Liver (tissue), 9 donors: ENCODE results near the gene THAP4. TPM values are rescaled to one million over a fixed set of nuclear protein-coding genes. Genes with fewer than 3 reads are reported as not detected.

Experiments
- DNase-seq: peaks from one replicate; pipeline ENCODE4 v3.0.0-alpha.2; 2017; ENCODE audit warnings: low spot score
- H3K27ac ChIP-seq, 2 donors: one replicate each; pipeline ENCODE4 v1.7.0; 2013; ENCODE audit warnings: inconsistent platforms in 2 of 2, low read length in 2 of 2, control low read depth in 1 of 2, low read depth in 1 of 2, mild to moderate bottlenecking in 1 of 2
- H3K27me3 ChIP-seq, 4 donors: one replicate each; pipeline versions ENCODE4 v1.6.1 to v1.7.0; 2013; ENCODE audit warnings: low read length in 3 of 4, inconsistent platforms in 1 of 4, mild to moderate bottlenecking in 1 of 4, moderate library complexity in 1 of 4; ENCODE audit not compliant: control insufficient read depth in 4 of 4, insufficient read depth in 4 of 4
- H3K36me3 ChIP-seq, 4 donors: one replicate each; pipeline versions ENCODE4 v1.6.1 to v1.7.0; 2013; ENCODE audit warnings: low read length in 3 of 4, mild to moderate bottlenecking in 3 of 4, low read depth in 1 of 4, moderate library complexity in 1 of 4; ENCODE audit not compliant: control insufficient read depth in 4 of 4, insufficient read depth in 3 of 4
- H3K4me1 ChIP-seq, 4 donors: one replicate each; pipeline versions ENCODE4 v1.6.1 to v1.7.0; 2013; ENCODE audit warnings: low read length in 3 of 4, mild to moderate bottlenecking in 3 of 4, moderate library complexity in 1 of 4; ENCODE audit not compliant: control insufficient read depth in 4 of 4, insufficient read depth in 4 of 4
- H3K4me3 ChIP-seq, 3 donors: one replicate each; pipeline versions ENCODE4 v1.6.1 to v1.7.0; 2013; ENCODE audit warnings: low read length in 3 of 3, control low read depth in 1 of 3, low read depth in 1 of 3, mild to moderate bottlenecking in 1 of 3
- H3K9ac ChIP-seq, 2 donors: one replicate each; pipeline ENCODE4 v1.7.0; 2013; ENCODE audit warnings: low read length in 2 of 2, mild to moderate bottlenecking in 2 of 2, moderate library complexity in 2 of 2, control low read depth in 1 of 2, low read depth in 1 of 2
- H3K9me3 ChIP-seq, 4 donors: one replicate each; pipeline versions ENCODE4 v1.6.1 to v1.7.0; 2013; ENCODE audit warnings: low read length in 3 of 4; ENCODE audit not compliant: control insufficient read depth in 4 of 4
- CTCF ChIP-seq: fragments of 150-350 bp; IDR thresholded peaks from 2 replicates; pipeline ENCODE4 v1.5.1; 2017; ENCODE audit warnings: improper control_type of control experiment, low read depth, low read length; ENCODE audit not compliant: missing input control
- EGR1 ChIP-seq, 2 donors: IDR thresholded peaks; 2 replicates each; pipeline ENCODE4 v1.6.1; 2016 to 2018; ENCODE audit warnings: antibody characterized with exemption in 2 of 2, low read depth in 2 of 2
- FOXA1 ChIP-seq: IDR thresholded peaks from 2 replicates; pipeline ENCODE4 v1.6.1; 2016; ENCODE audit warnings: antibody characterized with exemption
- FOXA2 ChIP-seq: IDR thresholded peaks from 2 replicates; pipeline ENCODE4 v1.6.1; 2016; ENCODE audit warnings: antibody characterized with exemption
- GABPA ChIP-seq, 2 donors: IDR thresholded peaks in 1 of 2; conservative IDR thresholded peaks in 1 of 2; 2 replicates each; pipeline ENCODE4 v1.6.1; 2016; ENCODE audit warnings: antibody characterized with exemption in 2 of 2, mild to moderate bottlenecking in 1 of 2, moderate library complexity in 1 of 2
- HNF4A ChIP-seq, 2 donors: conservative IDR thresholded peaks; 2 replicates each; pipeline ENCODE4 v1.6.1; 2016; ENCODE audit warnings: antibody characterized with exemption in 2 of 2, mild to moderate bottlenecking in 2 of 2
- HNF4G ChIP-seq: IDR thresholded peaks from 2 replicates; pipeline ENCODE4 v1.6.1; 2016; ENCODE audit warnings: antibody characterized with exemption
- JUND ChIP-seq, 2 donors: IDR thresholded peaks; 2 replicates each; pipeline ENCODE4 v1.6.1; 2016; ENCODE audit warnings: antibody characterized with exemption in 2 of 2
- NR2F2 ChIP-seq: IDR thresholded peaks from 2 replicates; pipeline ENCODE4 v1.6.1; 2016; ENCODE audit warnings: antibody characterized with exemption
- RAD21 ChIP-seq, 2 donors: IDR thresholded peaks; 2 replicates each; pipeline ENCODE4 v1.6.1; 2016; ENCODE audit warnings: antibody characterized with exemption in 2 of 2, mild to moderate bottlenecking in 2 of 2
- REST ChIP-seq: IDR thresholded peaks from 2 replicates; pipeline ENCODE4 v1.6.1; 2016; ENCODE audit warnings: antibody characterized with exemption, mild to moderate bottlenecking
- RXRA ChIP-seq, 2 donors: IDR thresholded peaks; 2 replicates each; pipeline ENCODE4 v1.6.1; 2017 to 2018; ENCODE audit warnings: antibody characterized with exemption in 2 of 2, mild to moderate bottlenecking in 1 of 2
- SP1 ChIP-seq: IDR thresholded peaks from 2 replicates; pipeline ENCODE4 v1.6.1; 2018; ENCODE audit warnings: antibody characterized with exemption, mild to moderate bottlenecking
- TAF1 ChIP-seq: conservative IDR thresholded peaks from 2 replicates; pipeline ENCODE4 v1.6.1; 2016; ENCODE audit warnings: antibody characterized with exemption, mild to moderate bottlenecking
- YY1 ChIP-seq: IDR thresholded peaks from 2 replicates; pipeline ENCODE4 v1.6.1; 2016; ENCODE audit warnings: antibody characterized with exemption, mild to moderate bottlenecking
- WGBS: extraction: QIAGEN DNeasy Blood & Tissue Kit; methylation state at CpG from one replicate; pipeline ENCODE4 v1.1.7; 2013; 5-methylcytosine and 5-hydroxymethylcytosine counted together
- polyA plus RNA-seq, 2 donors: library from polyadenylated mRNA; stranded (reverse) in 1 of 2; unstranded in 1 of 2; fragments of 200-250 nt in 1 of 2; fragments of >200 nt in 1 of 2; fragmentation: Nextera tagmentation in 1 of 2; extraction: Ambion mirVana in 1 of 2; gene quantifications; one replicate each; pipeline versions ENCODE4 v1.2.1 to v1.2.3, GENCODE V29; 2013 to 2015
- total RNA-seq, 2 donors: library from RNA; depleted of rRNA; stranded (reverse); fragments of >200 nt; gene quantifications; one replicate each; pipeline ENCODE4 v1.2.3, GENCODE V29; 2014
- TF ChIP-seq, protein P1 (sequence below): IDR thresholded peaks from 2 replicates; pipeline ENCODE4 v1.6.1; 2016; ENCODE audit warnings: antibody characterized with exemption
- TF ChIP-seq, protein P2 (sequence below): IDR thresholded peaks from 2 replicates; pipeline ENCODE4 v1.6.1; 2016; ENCODE audit warnings: antibody characterized with exemption
- TF ChIP-seq, protein P3 (sequence below): IDR thresholded peaks from 2 replicates; pipeline ENCODE4 v1.6.1; 2016; ENCODE audit warnings: antibody characterized with exemption
- donor health status: healthy.
- donor health status: healthy.
- donor health status: healthy.
- donor health status: healthy.
- donor health status: healthy.

THAP4 gene
- total and polyA plus RNA-seq, 4 donors, result 16.8 to 33.1 (median 22.7) TPM

DNA sequence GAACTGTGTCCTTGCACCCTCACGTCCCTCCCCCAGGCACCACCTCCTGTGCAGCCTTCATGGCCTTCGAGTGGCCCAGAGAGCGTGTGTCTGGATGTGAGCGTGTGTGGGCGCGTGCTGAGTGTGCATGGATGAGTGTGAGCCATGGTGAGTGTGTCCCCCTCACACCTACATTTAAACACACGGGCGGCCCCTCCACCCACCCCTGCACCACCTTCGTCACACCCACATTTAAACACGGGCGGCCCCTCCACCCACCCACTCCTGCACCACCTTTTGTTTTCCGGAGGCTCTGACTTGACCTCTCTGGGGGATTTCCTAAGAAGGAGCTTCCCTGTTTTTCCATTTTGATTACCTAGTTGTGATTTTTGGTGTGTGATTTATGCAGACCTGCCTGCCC, 31.9 kb upstream of the THAP4 start (continued):
- TF ChIP-seq, protein P1, sequence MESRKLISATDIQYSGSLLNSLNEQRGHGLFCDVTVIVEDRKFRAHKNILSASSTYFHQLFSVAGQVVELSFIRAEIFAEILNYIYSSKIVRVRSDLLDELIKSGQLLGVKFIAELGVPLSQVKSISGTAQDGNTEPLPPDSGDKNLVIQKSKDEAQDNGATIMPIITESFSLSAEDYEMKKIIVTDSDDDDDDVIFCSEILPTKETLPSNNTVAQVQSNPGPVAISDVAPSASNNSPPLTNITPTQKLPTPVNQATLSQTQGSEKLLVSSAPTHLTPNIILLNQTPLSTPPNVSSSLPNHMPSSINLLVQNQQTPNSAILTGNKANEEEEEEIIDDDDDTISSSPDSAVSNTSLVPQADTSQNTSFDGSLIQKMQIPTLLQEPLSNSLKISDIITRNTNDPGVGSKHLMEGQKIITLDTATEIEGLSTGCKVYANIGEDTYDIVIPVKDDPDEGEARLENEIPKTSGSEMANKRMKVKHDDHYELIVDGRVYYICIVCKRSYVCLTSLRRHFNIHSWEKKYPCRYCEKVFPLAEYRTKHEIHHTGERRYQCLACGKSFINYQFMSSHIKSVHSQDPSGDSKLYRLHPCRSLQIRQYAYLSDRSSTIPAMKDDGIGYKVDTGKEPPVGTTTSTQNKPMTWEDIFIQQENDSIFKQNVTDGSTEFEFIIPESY, result no peak
- TF ChIP-seq JUND (IDR thresholded peaks at IDR 0.05) (no peak), EGR1 (IDR thresholded peaks at IDR 0.05; ENCODE audit: low read depth in 2 of 2) (no peak), FOXA1 (no peak)

GRCh38 chr2:241668354-241668753, 31.4 kb upstream of the THAP4 start:
- Histone ChIP-seq H3K27me3 (no peaks in the 10 kb centered on the region), H3K27ac (no peak overlapping the region), H3K4me3 (no peak overlapping the region), H3K9ac (no peak overlapping the region), H3K9me3 (no peaks in the 10 kb centered on the region), H3K36me3 (peaks cover 4 to 47% (median 14%) of the 10 kb centered on the region in 4 donors), H3K4me1 (peaks cover 0 to 13% (median 0%) of the 10 kb centered on the region in 4 donors)
- 97% methylated on average over 21 of the region's 21 CpGs for WGBS
- no peak for DNase-seq
- TF ChIP-seq GABPA (IDR thresholded peaks at IDR 0.05 in 1 of 2, conservative IDR thresholded peaks at IDR 0.05 in 1 of 2) (no peak), FOXA1 (no peak), TAF1 (no peak), RXRA (IDR thresholded peaks at IDR 0.05) (no peak), FOXA2 (no peak), EGR1 (IDR thresholded peaks at IDR 0.05; ENCODE audit: low read depth in 2 of 2) (no peak), YY1 (no peak), HNF4G (no peak), JUND (IDR thresholded peaks at IDR 0.05) (no peak), SP1 (no peak), NR2F2 (no peak), RAD21 (IDR thresholded peaks at IDR 0.05) (no peak), HNF4A (conservative IDR thresholded peaks at IDR 0.05) (no peak), CTCF (no peak), REST (no peak)
- TF ChIP-seq, protein P2, sequence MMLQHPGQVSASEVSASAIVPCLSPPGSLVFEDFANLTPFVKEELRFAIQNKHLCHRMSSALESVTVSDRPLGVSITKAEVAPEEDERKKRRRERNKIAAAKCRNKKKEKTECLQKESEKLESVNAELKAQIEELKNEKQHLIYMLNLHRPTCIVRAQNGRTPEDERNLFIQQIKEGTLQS, result no peak
- TF ChIP-seq, protein P1, result no peak
- TF ChIP-seq, protein P3, sequence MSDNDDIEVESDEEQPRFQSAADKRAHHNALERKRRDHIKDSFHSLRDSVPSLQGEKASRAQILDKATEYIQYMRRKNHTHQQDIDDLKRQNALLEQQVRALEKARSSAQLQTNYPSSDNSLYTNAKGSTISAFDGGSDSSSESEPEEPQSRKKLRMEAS, result no peak
